ENCODE measurements around the gene LMF1. TPM values are rescaled to one million over a fixed set of nuclear protein-coding genes. Genes with fewer than 3 reads are reported as not detected.

Gene LMF1
- polyA plus RNA-seq, 3 donors = 5.9 to 14.7 (median 10.6) TPM

GRCh38 chr16:805474-805873 is 165.3 kb downstream of the LMF1 start:
- Mint-ChIP-seq H3K4me1 (peaks cover 15% of the 10 kb centered on the region), H3K9me3 (peaks cover 0 to 7% (median 0%) of the 10 kb centered on the region in 7 donors), H3K4me3 (no peak overlapping the region), H3K27ac (no peak overlapping the region), H3K36me3 (peaks cover 0 to 3% of the 10 kb centered on the region in 2 donors), H3K27me3 (ENCODE audit: low read depth in 3 of 3) (peaks cover 20 to 41% (median 22%) of the 10 kb centered on the region in 3 donors)
- Histone ChIP-seq H3K27ac (ENCODE audit: low read depth in 1 of 2, low read length in 2 of 2) (no peak overlapping the region), H3K36me3 (replicated peaks in 1 of 2; ENCODE audit: control insufficient read depth in 1 of 2, insufficient read depth in 2 of 2, low read length in 2 of 2) (no peaks in the 10 kb centered on the region), H3K9me3 (replicated peaks in 1 of 2; ENCODE audit: control insufficient read depth in 1 of 2, insufficient read depth in 1 of 2, low read length in 2 of 2) (no peaks in the 10 kb centered on the region), H2AFZ (ENCODE audit: insufficient read depth, low read depth, low read length, poor library complexity, severe bottlenecking) (no peak overlapping the region), H3K79me2 (ENCODE audit: insufficient read depth, low read length) (no peaks in the 10 kb centered on the region), H4K20me1 (ENCODE audit: insufficient read depth, low read length) (no peaks in the 10 kb centered on the region), H3K27me3 (ENCODE audit: control insufficient read depth in 2 of 2, insufficient read depth in 2 of 2, low read length in 2 of 2) (peaks cover 0 to 23% of the 10 kb centered on the region in 2 donors), H3K4me3 (replicated peaks in 1 of 3; ENCODE audit: low read depth in 2 of 3, low read length in 3 of 3) (no peak overlapping the region), H3K4me2 (replicated peaks; ENCODE audit: extremely low read depth, low read length, poor library complexity, severe bottlenecking) (no peak overlapping the region), H3K4me1 (ENCODE audit: control insufficient read depth in 1 of 2, insufficient read depth in 2 of 2, low read length in 2 of 2) (peaks cover 8 to 12% of the 10 kb centered on the region in 2 donors), H3K9ac (ENCODE audit: insufficient read depth, low read length, poor library complexity, severe bottlenecking) (no peak overlapping the region)
- WGBS (ENCODE audit: insufficient coverage) = 78% methylated on average over 16 of the region's 17 CpGs
- TF ChIP-seq, protein P1, sequence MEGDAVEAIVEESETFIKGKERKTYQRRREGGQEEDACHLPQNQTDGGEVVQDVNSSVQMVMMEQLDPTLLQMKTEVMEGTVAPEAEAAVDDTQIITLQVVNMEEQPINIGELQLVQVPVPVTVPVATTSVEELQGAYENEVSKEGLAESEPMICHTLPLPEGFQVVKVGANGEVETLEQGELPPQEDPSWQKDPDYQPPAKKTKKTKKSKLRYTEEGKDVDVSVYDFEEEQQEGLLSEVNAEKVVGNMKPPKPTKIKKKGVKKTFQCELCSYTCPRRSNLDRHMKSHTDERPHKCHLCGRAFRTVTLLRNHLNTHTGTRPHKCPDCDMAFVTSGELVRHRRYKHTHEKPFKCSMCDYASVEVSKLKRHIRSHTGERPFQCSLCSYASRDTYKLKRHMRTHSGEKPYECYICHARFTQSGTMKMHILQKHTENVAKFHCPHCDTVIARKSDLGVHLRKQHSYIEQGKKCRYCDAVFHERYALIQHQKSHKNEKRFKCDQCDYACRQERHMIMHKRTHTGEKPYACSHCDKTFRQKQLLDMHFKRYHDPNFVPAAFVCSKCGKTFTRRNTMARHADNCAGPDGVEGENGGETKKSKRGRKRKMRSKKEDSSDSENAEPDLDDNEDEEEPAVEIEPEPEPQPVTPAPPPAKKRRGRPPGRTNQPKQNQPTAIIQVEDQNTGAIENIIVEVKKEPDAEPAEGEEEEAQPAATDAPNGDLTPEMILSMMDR (IDR thresholded peaks at IDR 0.05) = no peak
- intact Hi-C loops (cut with micrococcal nuclease) = no loop called here
- DNase-seq = no peak

GRCh38 chr16:804193-805048 is 166.4 kb downstream of the LMF1 start:
- no peaks in the 10 kb centered on the region for H3K9me3 ChIP-seq (replicated peaks in 1 of 2; ENCODE audit: control insufficient read depth in 1 of 2, insufficient read depth in 1 of 2, low read length in 2 of 2)

More at GRCh38 chr16:804193-805048, 166.4 kb downstream of the LMF1 start:
- H3K4me3 Mint-ChIP-seq = no peak overlapping the region
- no peak overlapping the region for H3K9ac ChIP-seq (ENCODE audit: insufficient read depth, low read length, poor library complexity, severe bottlenecking)
- H2AFZ ChIP-seq (ENCODE audit: insufficient read depth, low read depth, low read length, poor library complexity, severe bottlenecking) = no peak overlapping the region
- intact Hi-C loops (cut with micrococcal nuclease) = no loop called here
- peaks cover 18 to 47% (median 28%) of the 10 kb centered on the region in 3 donors for H3K27me3 Mint-ChIP-seq (ENCODE audit: low read depth in 3 of 3)
- TF ChIP-seq, protein P1 (IDR thresholded peaks at IDR 0.05) = no peak
- H4K20me1 ChIP-seq (ENCODE audit: insufficient read depth, low read length) = no peaks in the 10 kb centered on the region
- no peak overlapping the region for H3K27ac Mint-ChIP-seq
- DNase-seq = no peak
- H3K4me1 ChIP-seq (ENCODE audit: control insufficient read depth in 1 of 2, insufficient read depth in 2 of 2, low read length in 2 of 2) = peaks cover 8 to 12% of the 10 kb centered on the region in 2 donors
- peaks cover 0 to 3% of the 10 kb centered on the region in 2 donors for H3K36me3 Mint-ChIP-seq
- H3K79me2 ChIP-seq (ENCODE audit: insufficient read depth, low read length) = no peaks in the 10 kb centered on the region
- no peak overlapping the region for H3K27ac ChIP-seq (ENCODE audit: low read depth in 1 of 2, low read length in 2 of 2)
- H3K36me3 ChIP-seq (replicated peaks in 1 of 2; ENCODE audit: control insufficient read depth in 1 of 2, insufficient read depth in 2 of 2, low read length in 2 of 2) = no peaks in the 10 kb centered on the region
- 89% methylated on average over 26 of the region's 33 CpGs for WGBS (ENCODE audit: insufficient coverage)
- H3K4me1 Mint-ChIP-seq = peaks cover 15% of the 10 kb centered on the region
- H3K27me3 ChIP-seq (ENCODE audit: control insufficient read depth in 2 of 2, insufficient read depth in 2 of 2, low read length in 2 of 2) = peaks cover 5 to 33% of the 10 kb centered on the region in 2 donors
- H3K4me2 ChIP-seq (replicated peaks; ENCODE audit: extremely low read depth, low read length, poor library complexity, severe bottlenecking) = no peak overlapping the region
- no peak overlapping the region for H3K4me3 ChIP-seq (replicated peaks in 1 of 3; ENCODE audit: low read depth in 2 of 3, low read length in 3 of 3)
- H3K9me3 Mint-ChIP-seq = peaks cover 0 to 6% (median 0%) of the 10 kb centered on the region in 7 donors

Measured in CD14-positive monocyte (primary cell).